Measurements from ENCODE around the gene ACKR2. TPM values are rescaled to one million over a fixed set of nuclear protein-coding genes. Genes with fewer than 3 reads are reported as not detected.
A peak's percentile ranks its signal among the peaks of the same experiment; 100 is the strongest.

ACKR2 gene
- total and polyA plus RNA-seq, 2 of the 13 experiments (the other 11 are each of a cell fraction or from before 2014, with no cell fraction given), result 1.1 to 1.9 TPM

GRCh38 chr3:42804831-42805132, 4.5 kb upstream of the ACKR2 start (continued):
- no peak for TF ChIP-seq MNT (IDR thresholded peaks at IDR 0.05)
- TF ChIP-seq HCFC1 (IDR thresholded peaks at IDR 0.05; ENCODE audit: low read depth, low read length), result no peak
- 0 out of 2 replicates have a peak, but pooled peaks have one; percentile 1 for TF ChIP-seq AKNA (CRISPR knock-in tag; IDR thresholded peaks at IDR 0.05; ENCODE audit: borderline replicate concordance)
- TF ChIP-seq ZNF616 (CRISPR knock-in tag; IDR thresholded peaks at IDR 0.05; ENCODE audit: low read depth), result 0 out of 2 replicates have a peak, but pooled peaks have one; percentile 1
- TF ChIP-seq RBFOX2 (IDR thresholded peaks at IDR 0.05; ENCODE audit: low read depth, low read length), result peak; percentile 80
- TF ChIP-seq PAX8 (CRISPR knock-in tag; IDR thresholded peaks at IDR 0.05; ENCODE audit: borderline replicate concordance), result 0 out of 2 replicates have a peak, but pooled peaks have one; percentile 34
